Breast epithelium (tissue), 4 donors: ENCODE measurements around the gene MALL. TPM values are rescaled to one million over a fixed set of nuclear protein-coding genes. Genes with fewer than 3 reads are reported as not detected.

Source experiments
- DNase-seq, 2 donors: peaks; one replicate each; pipeline ENCODE4 v3.0.0-alpha.2; 2019; ENCODE audit warnings: low spot score in 2 of 2
- H3K27ac ChIP-seq, 2 donors: fragments of 200-600 bp; sonication (generic) in 1 of 2; one replicate each; pipeline ENCODE4 v1.5.1; 2016 to 2019; ENCODE audit warnings: mild to moderate bottlenecking in 1 of 2
- H3K27me3 ChIP-seq, 2 donors: fragments of 200-600 bp; sonication (generic) in 1 of 2; one replicate each; pipeline versions ENCODE4 v1.5.1 to v1.6.0; 2017 to 2019; ENCODE audit warnings: control low read depth in 1 of 2, mild to moderate bottlenecking in 1 of 2
- H3K36me3 ChIP-seq: fragments of 200-600 bp; one replicate; pipeline ENCODE4 v1.5.1; 2019
- H3K4me1 ChIP-seq, 2 donors: fragments of 200-600 bp; sonication (generic); one replicate each; pipeline ENCODE4 v1.5.1; 2016 to 2019; ENCODE audit warnings: control low read depth in 1 of 2
- H3K4me3 ChIP-seq, 3 donors: fragments of 200-600 bp; sonication (generic); 1 replicate in 2 of 3; 2 replicates in 1 of 3; pipeline ENCODE4 v1.5.1; 2016 to 2019; ENCODE audit warnings: mild to moderate bottlenecking in 3 of 3, moderate library complexity in 2 of 3
- H3K9me3 ChIP-seq, 2 donors: fragments of 200-600 bp; sonication (generic) in 1 of 2; one replicate each; pipeline ENCODE4 v1.5.1; 2016 to 2019; ENCODE audit warnings: control low read depth in 1 of 2
- CTCF ChIP-seq, 3 donors: fragments of 450-650 bp; IDR thresholded peaks; one replicate each; pipeline ENCODE4 v1.5.1; 2016 to 2017; ENCODE audit warnings: antibody characterized with exemption in 3 of 3, mild to moderate bottlenecking in 3 of 3, moderate library complexity in 3 of 3
- POLR2A ChIP-seq: fragments of 450-650 bp; IDR thresholded peaks from one replicate; pipeline ENCODE4 v1.6.1; 2016; ENCODE audit warnings: antibody characterized with exemption, mild to moderate bottlenecking, moderate library complexity
- POLR2AphosphoS5 ChIP-seq, 3 donors: sonication (generic); formaldehyde crosslinking; IDR thresholded peaks; one replicate each; pipeline ENCODE4 v1.6.1; 2017; ENCODE audit warnings: antibody characterized with exemption in 3 of 3
- intact Hi-C: fragments of 100-400 bp; cut with DNase I; formaldehyde crosslinking; loops from one replicate; pipeline ENCODE4 v1.15.1; 2023; ENCODE audit warnings: low total_unique reads
- total RNA-seq, 3 donors: library from RNA; depleted of rRNA; stranded (reverse); fragments of >200 nt; gene quantifications; one replicate each; pipeline ENCODE4 v1.1.0, GENCODE V29; 2016

Gene MALL
- total RNA-seq, 3 donors from 2014 or later = 6.2 to 19.6 (median 9.2) TPM

- no peaks in the 10 kb centered on the region for H3K27me3 ChIP-seq
- H3K27ac ChIP-seq = no peak overlapping the region
- TF ChIP-seq POLR2A (no peak), POLR2AphosphoS5 (IDR thresholded peaks at IDR 0.05) (no peak)
- H3K36me3 ChIP-seq = peaks cover 7% of the 10 kb centered on the region
- H3K4me3 ChIP-seq = no peak overlapping the region
- no peak for DNase-seq
- H3K4me1 ChIP-seq = no peaks in the 10 kb centered on the region
- H3K9me3 ChIP-seq = no peaks in the 10 kb centered on the region
- intact Hi-C loops = no loop called here
Measured at GRCh38 chr2:110124939-110125691, 9.5 kb upstream of the MALL start.

GRCh38 chr2:110124038-110124825, 8.6 kb upstream of the MALL start:
- no peak for DNase-seq
- intact Hi-C loops = no loop called here
- TF ChIP-seq POLR2A = no peak
- TF ChIP-seq POLR2AphosphoS5 (IDR thresholded peaks at IDR 0.05) = no peak
- no peak for TF ChIP-seq CTCF (IDR thresholded peaks at IDR 0.05)
- H3K4me1 ChIP-seq = no peaks in the 10 kb centered on the region
- no peak overlapping the region for H3K27ac ChIP-seq
- no peaks in the 10 kb centered on the region for H3K27me3 ChIP-seq
- H3K36me3 ChIP-seq = peaks cover 7% of the 10 kb centered on the region
- no peak overlapping the region for H3K4me3 ChIP-seq
- no peaks in the 10 kb centered on the region for H3K9me3 ChIP-seq

- H3K9me3 ChIP-seq = no peaks in the 10 kb centered on the region
- H3K4me3 ChIP-seq = no peak overlapping the region
- peaks cover 0 to 10% of the 10 kb centered on the region in 2 donors for H3K27me3 ChIP-seq
- DNase-seq = no peak
- TF ChIP-seq POLR2A (no peak), POLR2AphosphoS5 (IDR thresholded peaks at IDR 0.05) (no peak), CTCF (IDR thresholded peaks at IDR 0.05) (no peak)
- peaks cover 7% of the 10 kb centered on the region for H3K36me3 ChIP-seq
- intact Hi-C loops = no loop called here
- no peak overlapping the region for H3K27ac ChIP-seq
- no peaks in the 10 kb centered on the region for H3K4me1 ChIP-seq
Measured at GRCh38 chr2:110121592-110121991, 6.0 kb upstream of the MALL start.

- intact Hi-C loops = no loop called here
- H3K4me1 ChIP-seq = peaks cover 0 to 2% of the 10 kb centered on the region in 2 donors
- H3K27ac ChIP-seq = no peak overlapping the region
- no peak for TF ChIP-seq POLR2A
- TF ChIP-seq POLR2AphosphoS5 (IDR thresholded peaks at IDR 0.05) = no peak
- TF ChIP-seq CTCF (IDR thresholded peaks at IDR 0.05) = no peak
- peaks cover 7% of the 10 kb centered on the region for H3K36me3 ChIP-seq
- peaks cover 0 to 13% of the 10 kb centered on the region in 2 donors for H3K27me3 ChIP-seq
- DNase-seq = no peak
- no peak overlapping the region for H3K4me3 ChIP-seq
- H3K9me3 ChIP-seq = no peaks in the 10 kb centered on the region
Measured at GRCh38 chr2:110121052-110121334, 5.4 kb upstream of the MALL start.

GRCh38 chr2:110120171-110121051, 4.8 kb upstream of the MALL start:
- H3K36me3 ChIP-seq = peaks cover 7% of the 10 kb centered on the region
- intact Hi-C loops = no loop called here

More at GRCh38 chr2:110120171-110121051, 4.8 kb upstream of the MALL start:
- no peaks in the 10 kb centered on the region for H3K9me3 ChIP-seq
- H3K27ac ChIP-seq = peak overlapping the region in 1 of 2 donors; percentile 76
- H3K27me3 ChIP-seq = peaks cover 0 to 19% of the 10 kb centered on the region in 2 donors
- TF ChIP-seq POLR2AphosphoS5 (IDR thresholded peaks at IDR 0.05) (no peak), POLR2A (no peak), CTCF (IDR thresholded peaks at IDR 0.05) (no peak)
- peaks cover 0 to 4% of the 10 kb centered on the region in 2 donors for H3K4me1 ChIP-seq
- H3K4me3 ChIP-seq = no peak overlapping the region
- DNase-seq = no peak
